SK-N-MC (cell line): ENCODE measurements around the gene FHOD3.

Experiments used
- DNase-seq: peaks from one replicate; pipeline ENCODE4 v3.0.0-alpha.2; 2011; ENCODE audit warnings: low read depth, low spot score
- H3K27ac ChIP-seq: fragments of 200-600 bp; sonication (generic); 2 replicates; pipeline ENCODE4 v1.5.1; 2016; ENCODE audit warnings: mixed run types
- H3K36me3 ChIP-seq: fragments of 200-600 bp; sonication (generic); 2 replicates; pipeline ENCODE4 v1.6.1; 2017; ENCODE audit warnings: antibody characterized with exemption, low read length, mixed read lengths; ENCODE audit not compliant: insufficient read depth
- H3K4me3 ChIP-seq: fragments of 200-600 bp; sonication (generic); 2 replicates; pipeline ENCODE4 v1.5.1; 2016
- H3K9ac ChIP-seq: fragments of 200-600 bp; sonication (generic); 2 replicates; pipeline ENCODE4 v1.8.0; 2017; ENCODE audit warnings: mixed run types, mixed read lengths; ENCODE audit not compliant: insufficient read length
- H3K9me3 ChIP-seq: fragments of 200-600 bp; sonication (generic); 2 replicates; pipeline ENCODE4 v1.6.1; 2017; ENCODE audit warnings: low read depth, mild to moderate bottlenecking, antibody characterized with exemption, low read length, moderate library complexity, mixed read lengths
- EZH2 ChIP-seq: fragments of 200-600 bp; sonication (generic); IDR thresholded peaks from one replicate; pipeline ENCODE4 v1.6.1; 2017; ENCODE audit warnings: antibody characterized with exemption
- FOXP2 ChIP-seq: optimal IDR thresholded peaks from 2 replicates; pipeline ENCODE3; 2011; ENCODE audit warnings: mild to moderate bottlenecking, moderate library complexity; ENCODE audit not compliant: insufficient read depth; ENCODE audit errors: extremely low read length, control extremely low read depth
- POLR2AphosphoS5 ChIP-seq: IDR thresholded peaks from 2 replicates; pipeline ENCODE4 v1.6.1; 2012; ENCODE audit warnings: mild to moderate bottlenecking, low read depth, low read length, borderline replicate concordance

FHOD3 gene

GRCh38 chr18:36408606-36409005 is 111.1 kb downstream of the FHOD3 start:
- no peak overlapping the region for H3K27ac ChIP-seq
- no peak for DNase-seq
- H3K36me3 ChIP-seq, result no peaks in the 10 kb centered on the region
- no peak overlapping the region for H3K9ac ChIP-seq
- H3K9me3 ChIP-seq, result no peaks in the 10 kb centered on the region
- no peak for TF ChIP-seq FOXP2
- no peak for TF ChIP-seq POLR2AphosphoS5
- TF ChIP-seq EZH2, result no peak
- no peak overlapping the region for H3K4me3 ChIP-seq

GRCh38 chr18:36409779-36410178 is 112.3 kb downstream of the FHOD3 start:
- Histone ChIP-seq H3K9ac (no peak overlapping the region), H3K9me3 (no peaks in the 10 kb centered on the region), H3K36me3 (no peaks in the 10 kb centered on the region), H3K4me3 (no peak overlapping the region), H3K27ac (no peak overlapping the region)
- no peak for DNase-seq
- TF ChIP-seq POLR2AphosphoS5 (no peak), FOXP2 (no peak), EZH2 (no peak)

GRCh38 chr18:36410346-36410745 is 112.8 kb downstream of the FHOD3 start:
- no peaks in the 10 kb centered on the region for H3K36me3 ChIP-seq
- no peak for TF ChIP-seq FOXP2
- TF ChIP-seq EZH2, result no peak
- no peak for TF ChIP-seq POLR2AphosphoS5
- no peaks in the 10 kb centered on the region for H3K9me3 ChIP-seq
- H3K4me3 ChIP-seq, result no peak overlapping the region
- H3K27ac ChIP-seq, result no peak overlapping the region
- DNase-seq, result no peak
- no peak overlapping the region for H3K9ac ChIP-seq

GRCh38 chr18:36411745-36412168 is 114.2 kb downstream of the FHOD3 start:
- no peaks in the 10 kb centered on the region for H3K36me3 ChIP-seq
- no peak overlapping the region for H3K9ac ChIP-seq
- TF ChIP-seq FOXP2 (no peak), POLR2AphosphoS5 (no peak)
- no peak overlapping the region for H3K4me3 ChIP-seq
- H3K9me3 ChIP-seq, result no peaks in the 10 kb centered on the region
- no peak for DNase-seq
- no peak overlapping the region for H3K27ac ChIP-seq

GRCh38 chr18:36412778-36413177 is 115.3 kb downstream of the FHOD3 start:
- H3K27ac ChIP-seq, result no peak overlapping the region
- H3K9ac ChIP-seq, result no peak overlapping the region
- DNase-seq, result no peak
- H3K36me3 ChIP-seq, result no peaks in the 10 kb centered on the region
- H3K9me3 ChIP-seq, result no peaks in the 10 kb centered on the region
- TF ChIP-seq EZH2, result no peak
- no peak for TF ChIP-seq FOXP2
- no peak for TF ChIP-seq POLR2AphosphoS5
- no peak overlapping the region for H3K4me3 ChIP-seq

- Histone ChIP-seq H3K27ac (no peak overlapping the region), H3K9ac (no peak overlapping the region), H3K9me3 (no peaks in the 10 kb centered on the region), H3K4me3 (no peak overlapping the region), H3K36me3 (no peaks in the 10 kb centered on the region)
- no peak for DNase-seq
- TF ChIP-seq EZH2, result no peak
- TF ChIP-seq POLR2AphosphoS5, result no peak
- TF ChIP-seq FOXP2, result no peak
Observed at GRCh38 chr18:36415171-36415570, 117.7 kb downstream of the FHOD3 start.

GRCh38 chr18:36415625-36416024 is 118.1 kb downstream of the FHOD3 start:
- TF ChIP-seq POLR2AphosphoS5 (no peak), EZH2 (no peak), FOXP2 (no peak)
- Histone ChIP-seq H3K36me3 (no peaks in the 10 kb centered on the region), H3K27ac (no peak overlapping the region), H3K4me3 (no peak overlapping the region), H3K9ac (no peak overlapping the region), H3K9me3 (no peaks in the 10 kb centered on the region)
- no peak for DNase-seq

GRCh38 chr18:36419188-36419899 is 121.8 kb downstream of the FHOD3 start:
- no peak for DNase-seq
- Histone ChIP-seq H3K27ac (no peak overlapping the region), H3K9me3 (no peaks in the 10 kb centered on the region), H3K9ac (no peak overlapping the region), H3K4me3 (no peak overlapping the region), H3K36me3 (no peaks in the 10 kb centered on the region)
- no peak for TF ChIP-seq FOXP2
- TF ChIP-seq EZH2, result no peak
- no peak for TF ChIP-seq POLR2AphosphoS5
